Panc1 (cell line): ENCODE results near the gene ULK3. TPM values are rescaled to one million over a fixed set of nuclear protein-coding genes. Genes with fewer than 3 reads are reported as not detected.

Experiments used
- ATAC-seq: fragments of 200-7000 bp; cut with Tn5 transposase; 2 replicates; pipeline ENCODE4 v1.9.1; 2020; ENCODE audit warnings: mild to moderate bottlenecking, moderate library complexity
- BruUV-seq: library from RNA; stranded (reverse); fragments of 400-500 nt; replicated peaks from 2 replicates; lab custom pipeline; 2021; lab: Mats Ljungman, UMichigan
- CTCF ChIA-PET: fragments of 300-600 bp; sonication (Branson Sonifier 250); formaldehyde crosslinking; loops from one replicate; lab custom pipeline; 2022; ENCODE audit warnings: antibody characterized with exemption; lab: Charles Lee
- POLR2A ChIA-PET: fragments of 300-600 bp; sonication (Branson Sonifier 250); formaldehyde crosslinking; loops from one replicate; lab custom pipeline; 2022; ENCODE audit warnings: antibody characterized with exemption; lab: Charles Lee
- DNase-seq: peaks from one replicate; pipeline ENCODE4 v3.0.0-alpha.2; 2010; ENCODE audit warnings: low read depth, low spot score
- H3K27ac ChIP-seq: 2 replicates; pipeline ENCODE4 v1.5.1; 2011; ENCODE audit warnings: mild to moderate bottlenecking, low read length, inconsistent platforms
- H3K27me3 ChIP-seq: fragments of 200-500 bp; sonication (Bioruptor generic); 2 replicates; pipeline ENCODE4 v1.6.0; 2014; ENCODE audit warnings: low read length, inconsistent platforms; ENCODE audit not compliant: control insufficient read depth, insufficient read depth
- H3K36me3 ChIP-seq: fragments of 200-500 bp; sonication (Bioruptor generic); 2 replicates; pipeline ENCODE4 v1.5.1; 2014; ENCODE audit warnings: inconsistent platforms, mild to moderate bottlenecking, low read length, moderate library complexity; ENCODE audit not compliant: control insufficient read depth, insufficient read depth
- H3K4me1 ChIP-seq: 2 replicates; pipeline ENCODE4 v1.5.1; 2011; ENCODE audit warnings: inconsistent platforms, mild to moderate bottlenecking, low read length, moderate library complexity; ENCODE audit not compliant: control insufficient read depth, insufficient read depth
- H3K4me3 ChIP-seq, 2 experiments: 2 replicates each; pipeline ENCODE4 v1.5.1; 2011 to 2012; ENCODE audit warnings: low read depth in 2 of 2, low read length in 2 of 2, mild to moderate bottlenecking in 2 of 2, inconsistent platforms in 1 of 2, moderate library complexity in 1 of 2
- H3K9me3 ChIP-seq: fragments of 200-500 bp; sonication (Bioruptor generic); 2 replicates; pipeline ENCODE4 v1.5.1; 2014; ENCODE audit warnings: low read depth, mild to moderate bottlenecking, inconsistent platforms, low read length, moderate library complexity; ENCODE audit not compliant: control insufficient read depth, insufficient read depth
- POLR2AphosphoS5 ChIP-seq: IDR thresholded peaks from 2 replicates; pipeline ENCODE4 v1.6.1; 2012; ENCODE audit warnings: mild to moderate bottlenecking, low read depth, low read length, moderate library complexity
- SIN3A ChIP-seq: IDR thresholded peaks from 2 replicates; pipeline ENCODE4 v1.6.1; 2012; ENCODE audit warnings: low read depth, mild to moderate bottlenecking, low read length, moderate library complexity, borderline replicate concordance; ENCODE audit not compliant: insufficient read depth
- TCF7L2 ChIP-seq: IDR thresholded peaks from 2 replicates; pipeline ENCODE4 v1.6.1; 2011; ENCODE audit warnings: mild to moderate bottlenecking, low read depth, low read length, inconsistent platforms
- in situ Hi-C: cut with HindIII; loops from 2 replicates; pipeline ENCODE4 v1.10.0; 2016; ENCODE audit warnings: low sequenced_read_pairs, low pct_unique_long_range_greater_than_20kb
- intact Hi-C: fragments of 100-400 bp; cut with micrococcal nuclease; formaldehyde crosslinking; loops from one replicate; pipeline ENCODE4 v1.10.0; 2022; ENCODE audit not compliant: unreplicated experiment
- total RNA-seq: library from RNA; stranded (reverse); gene quantifications from one replicate; pipeline ENCODE4 v1.2.1, GENCODE V29; 2021; ENCODE audit not compliant: unreplicated experiment
- TF ChIP-seq, protein P1 (sequence below): fragments of 450-650 bp; IDR thresholded peaks from 2 replicates; pipeline ENCODE4 v1.5.1; 2017; ENCODE audit warnings: mild to moderate bottlenecking
- TF ChIP-seq, protein P2 (sequence below), 2 experiments: IDR thresholded peaks; 2 replicates each; pipeline ENCODE4 v1.6.1; 2011 to 2012; ENCODE audit warnings: low read depth in 2 of 2, control low read depth in 1 of 2, low read length in 1 of 2, mild to moderate bottlenecking in 1 of 2, moderate library complexity in 1 of 2; ENCODE audit not compliant: insufficient read depth in 1 of 2

Gene ULK3
- total RNA-seq, 1 experiment from 2014 or later, result 73.3 TPM

DNA sequence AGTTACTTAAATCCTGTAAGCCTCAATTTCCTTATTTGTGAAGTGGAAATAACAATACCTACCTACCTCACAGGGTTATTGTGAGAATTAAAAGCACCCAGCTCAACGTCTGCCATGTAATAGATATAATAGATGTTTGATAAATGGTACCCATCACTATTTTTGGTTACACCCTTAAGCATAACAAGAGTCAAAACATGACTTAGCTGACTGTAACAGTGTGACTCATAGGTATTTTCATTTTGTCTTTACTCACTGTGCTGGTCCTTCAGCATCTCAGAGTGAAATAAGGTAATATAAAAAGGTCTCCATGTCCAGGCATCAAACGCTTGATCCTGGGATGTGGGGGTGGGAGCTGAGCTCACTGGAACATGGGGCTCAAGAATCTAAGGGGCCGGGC lies 13.5 kb downstream of the ULK3 start:
- no TSS peak for BruUV-seq

DNA sequence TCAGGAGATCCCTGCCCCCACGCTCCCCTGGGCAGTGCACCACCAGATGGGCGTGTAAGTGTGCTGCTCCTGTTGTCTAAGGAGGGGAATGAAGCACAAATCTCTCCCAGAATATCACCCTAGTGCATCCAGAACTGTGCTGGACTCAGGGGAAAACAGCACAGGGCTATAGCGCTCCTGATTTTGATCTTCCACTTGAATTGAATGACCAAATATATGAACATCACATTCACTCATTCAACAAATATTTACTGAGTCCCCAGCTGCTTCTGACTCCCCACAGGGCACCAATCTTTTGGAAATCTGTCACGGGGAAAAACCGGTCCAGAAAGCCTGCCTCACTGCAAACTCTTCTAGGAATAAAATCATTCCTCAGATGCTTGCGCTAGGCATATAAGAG lies 14.1 kb downstream of the ULK3 start:
- no peaks in the 10 kb centered on the region; the same call in 1 of the 2 replicates for H3K4me1 ChIP-seq
- BruUV-seq, result no TSS peak
- no peaks in the 10 kb centered on the region for H3K36me3 ChIP-seq
- H3K27me3 ChIP-seq, result peaks cover 2% of the 10 kb centered on the region; the same call in 1 of the 2 replicates
- TF ChIP-seq SIN3A (no peak), POLR2AphosphoS5 (no peak), TCF7L2 (no peak)
- TF ChIP-seq, protein P1, sequence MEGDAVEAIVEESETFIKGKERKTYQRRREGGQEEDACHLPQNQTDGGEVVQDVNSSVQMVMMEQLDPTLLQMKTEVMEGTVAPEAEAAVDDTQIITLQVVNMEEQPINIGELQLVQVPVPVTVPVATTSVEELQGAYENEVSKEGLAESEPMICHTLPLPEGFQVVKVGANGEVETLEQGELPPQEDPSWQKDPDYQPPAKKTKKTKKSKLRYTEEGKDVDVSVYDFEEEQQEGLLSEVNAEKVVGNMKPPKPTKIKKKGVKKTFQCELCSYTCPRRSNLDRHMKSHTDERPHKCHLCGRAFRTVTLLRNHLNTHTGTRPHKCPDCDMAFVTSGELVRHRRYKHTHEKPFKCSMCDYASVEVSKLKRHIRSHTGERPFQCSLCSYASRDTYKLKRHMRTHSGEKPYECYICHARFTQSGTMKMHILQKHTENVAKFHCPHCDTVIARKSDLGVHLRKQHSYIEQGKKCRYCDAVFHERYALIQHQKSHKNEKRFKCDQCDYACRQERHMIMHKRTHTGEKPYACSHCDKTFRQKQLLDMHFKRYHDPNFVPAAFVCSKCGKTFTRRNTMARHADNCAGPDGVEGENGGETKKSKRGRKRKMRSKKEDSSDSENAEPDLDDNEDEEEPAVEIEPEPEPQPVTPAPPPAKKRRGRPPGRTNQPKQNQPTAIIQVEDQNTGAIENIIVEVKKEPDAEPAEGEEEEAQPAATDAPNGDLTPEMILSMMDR, result no peak
- TF ChIP-seq, protein P2, sequence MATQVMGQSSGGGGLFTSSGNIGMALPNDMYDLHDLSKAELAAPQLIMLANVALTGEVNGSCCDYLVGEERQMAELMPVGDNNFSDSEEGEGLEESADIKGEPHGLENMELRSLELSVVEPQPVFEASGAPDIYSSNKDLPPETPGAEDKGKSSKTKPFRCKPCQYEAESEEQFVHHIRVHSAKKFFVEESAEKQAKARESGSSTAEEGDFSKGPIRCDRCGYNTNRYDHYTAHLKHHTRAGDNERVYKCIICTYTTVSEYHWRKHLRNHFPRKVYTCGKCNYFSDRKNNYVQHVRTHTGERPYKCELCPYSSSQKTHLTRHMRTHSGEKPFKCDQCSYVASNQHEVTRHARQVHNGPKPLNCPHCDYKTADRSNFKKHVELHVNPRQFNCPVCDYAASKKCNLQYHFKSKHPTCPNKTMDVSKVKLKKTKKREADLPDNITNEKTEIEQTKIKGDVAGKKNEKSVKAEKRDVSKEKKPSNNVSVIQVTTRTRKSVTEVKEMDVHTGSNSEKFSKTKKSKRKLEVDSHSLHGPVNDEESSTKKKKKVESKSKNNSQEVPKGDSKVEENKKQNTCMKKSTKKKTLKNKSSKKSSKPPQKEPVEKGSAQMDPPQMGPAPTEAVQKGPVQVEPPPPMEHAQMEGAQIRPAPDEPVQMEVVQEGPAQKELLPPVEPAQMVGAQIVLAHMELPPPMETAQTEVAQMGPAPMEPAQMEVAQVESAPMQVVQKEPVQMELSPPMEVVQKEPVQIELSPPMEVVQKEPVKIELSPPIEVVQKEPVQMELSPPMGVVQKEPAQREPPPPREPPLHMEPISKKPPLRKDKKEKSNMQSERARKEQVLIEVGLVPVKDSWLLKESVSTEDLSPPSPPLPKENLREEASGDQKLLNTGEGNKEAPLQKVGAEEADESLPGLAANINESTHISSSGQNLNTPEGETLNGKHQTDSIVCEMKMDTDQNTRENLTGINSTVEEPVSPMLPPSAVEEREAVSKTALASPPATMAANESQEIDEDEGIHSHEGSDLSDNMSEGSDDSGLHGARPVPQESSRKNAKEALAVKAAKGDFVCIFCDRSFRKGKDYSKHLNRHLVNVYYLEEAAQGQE (IDR thresholded peaks at IDR 0.05; ENCODE audit: insufficient read depth in 1 of 2, low read depth in 2 of 2, low read length in 1 of 2), result no peak
- DNase-seq (no peak), ATAC-seq (no peak)
- CTCF ChIA-PET, result no interaction called here
- in situ Hi-C loops, result no loop called here
- no peak overlapping the region for H3K4me3 ChIP-seq
- POLR2A ChIA-PET, result no interaction called here
- H3K27ac ChIP-seq, result no peak overlapping the region
- intact Hi-C loops, result no loop called here
- H3K9me3 ChIP-seq, result no peaks in the 10 kb centered on the region

More for the DNA sequence above, 13.5 kb downstream of the ULK3 start:
- peaks cover 2% of the 10 kb centered on the region; the same call in 1 of the 2 replicates for H3K27me3 ChIP-seq
- ATAC-seq, result no peak
- in situ Hi-C loops, result no loop called here
- DNase-seq, result no peak
- H3K27ac ChIP-seq, result no peak overlapping the region
- H3K4me1 ChIP-seq, result no peaks in the 10 kb centered on the region; the same call in 1 of the 2 replicates
- CTCF ChIA-PET, result interaction anchor here (0.7 kb wide), 1 partner anchor 65 kb away, joined by 3 read pairs; no protein-coding TSS in a partner anchor
- intact Hi-C loops, result no loop called here
- H3K4me3 ChIP-seq, result no peak overlapping the region
- no peak for TF ChIP-seq SIN3A
- TF ChIP-seq POLR2AphosphoS5, result no peak
- no peak for TF ChIP-seq TCF7L2
- TF ChIP-seq, protein P1, result no peak
- TF ChIP-seq, protein P2 (IDR thresholded peaks at IDR 0.05; ENCODE audit: insufficient read depth in 1 of 2, low read depth in 2 of 2, low read length in 1 of 2), result no peak
- no peaks in the 10 kb centered on the region for H3K36me3 ChIP-seq
- H3K9me3 ChIP-seq, result no peaks in the 10 kb centered on the region
- POLR2A ChIA-PET, result no interaction called here
